GM12878 (cell line): ENCODE measurements around the gene DNHD1. TPM values are rescaled to one million over a fixed set of nuclear protein-coding genes. Genes with fewer than 3 reads are reported as not detected.

Experiments
- ATAC-seq: fragments of 200-7000 bp; cut with Tn5 transposase; 3 replicates; pipeline ENCODE4 v1.9.1; 2020; ENCODE audit warnings: mild to moderate bottlenecking, moderate library complexity
- BruUV-seq: library from RNA; stranded (reverse); fragments of 400-500 nt; replicated peaks from 2 replicates; lab custom pipeline; 2021; lab: Mats Ljungman, UMichigan
- CTCF ChIA-PET: fragments of 300-600 bp; sonication (Branson Sonifier 250); formaldehyde crosslinking; extraction: SDS; loops from one replicate; lab custom pipeline; 2021; ENCODE audit warnings: inconsistent platforms; lab: Yijun Ruan, JAX
- POLR2A ChIA-PET: fragments of 350-600 bp; formaldehyde crosslinking; extraction: SDS; loops from one replicate; lab custom pipeline; 2021; ENCODE audit warnings: inconsistent platforms; lab: Charles Lee
- RAD21 ChIA-PET: fragments of 300-600 bp; sonication (Branson Sonifier 250); formaldehyde crosslinking; loops from one replicate; lab custom pipeline; 2023; ENCODE audit warnings: antibody characterized with exemption; ENCODE audit not compliant: unreplicated experiment; lab: Charles Lee
- SMC1A ChIA-PET: fragments of 300-600 bp; sonication (Branson Sonifier 250); formaldehyde crosslinking; loops from one replicate; lab custom pipeline; 2023; ENCODE audit not compliant: unreplicated experiment, uncharacterized antibody; lab: Charles Lee
- DNase-seq: peaks from one replicate; pipeline ENCODE4 v3.0.0-alpha.2; 2011; ENCODE audit warnings: low read depth, low spot score
- FAIRE-seq: peaks from 3 replicates; lab custom pipeline; 2011; peaks lifted over from hg19 to GRCh38; lab: Jason Lieb, UNC
- H2AFZ ChIP-seq: 2 replicates; pipeline ENCODE4 v1.6.0; 2011; ENCODE audit warnings: low read depth, low read length, control low read depth; ENCODE audit not compliant: control insufficient read depth
- H3K27ac ChIP-seq: 2 replicates; pipeline ENCODE4 v1.5.1; 2011; ENCODE audit warnings: control low read depth; ENCODE audit not compliant: control insufficient read depth, insufficient read depth
- H3K27me3 ChIP-seq, 2 experiments: replicated peaks in 1 of 2; 2 replicates each; pipeline versions ENCODE4 v1.6.0 to v1.6.1; 2011; ENCODE audit warnings: low read length in 1 of 2; ENCODE audit not compliant: control insufficient read depth in 2 of 2, insufficient read depth in 2 of 2
- H3K36me3 ChIP-seq, 2 experiments: 2 replicates each; pipeline ENCODE4 v1.5.1; 2011; ENCODE audit warnings: low read length in 1 of 2; ENCODE audit not compliant: control insufficient read depth in 2 of 2, insufficient read depth in 2 of 2
- H3K4me1 ChIP-seq: 2 replicates; pipeline ENCODE4 v1.6.1; 2011; ENCODE audit warnings: mild to moderate bottlenecking, low read length, moderate library complexity, mixed read lengths; ENCODE audit not compliant: control insufficient read depth, insufficient read depth
- H3K4me2 ChIP-seq: 2 replicates; pipeline ENCODE4 v1.6.0; 2011; ENCODE audit warnings: control low read depth; ENCODE audit not compliant: control insufficient read depth, insufficient read depth
- H3K4me3 ChIP-seq: fragments of 200-600 bp; sonication (generic); 2 replicates; pipeline ENCODE4 v1.5.1; 2016
- H3K79me2 ChIP-seq: 2 replicates; pipeline ENCODE4 v1.6.0; 2011; ENCODE audit warnings: low read length; ENCODE audit not compliant: control insufficient read depth, insufficient read depth
- H3K9ac ChIP-seq: 2 replicates; pipeline ENCODE4 v1.8.0; 2011; ENCODE audit warnings: low read length, control low read depth, mixed read lengths; ENCODE audit not compliant: control insufficient read depth, insufficient read depth
- H3K9me3 ChIP-seq: replicated peaks from 3 replicates; pipeline ENCODE4 v1.5.1; 2011; ENCODE audit warnings: mild to moderate bottlenecking, low read length; ENCODE audit not compliant: control insufficient read depth, insufficient read depth
- H4K20me1 ChIP-seq: 2 replicates; pipeline ENCODE4 v1.6.0; 2011; ENCODE audit not compliant: control insufficient read depth, insufficient read depth
- CBX5 ChIP-seq: sonication (generic); IDR thresholded peaks from 2 replicates; pipeline ENCODE4 v1.6.1; 2016; ENCODE audit warnings: low read depth, moderate library complexity, mild to moderate bottlenecking, inconsistent platforms
- ESRRA ChIP-seq: IDR thresholded peaks from 2 replicates; pipeline ENCODE4 v1.6.1; 2012; ENCODE audit warnings: mild to moderate bottlenecking, low read length, improper control_type of control experiment
- FOXK2 ChIP-seq: fragments of 450-650 bp; IDR thresholded peaks from 2 replicates; pipeline ENCODE4 v1.6.1; 2017; ENCODE audit warnings: mild to moderate bottlenecking, moderate library complexity
- IKZF2 ChIP-seq, 2 experiments: fragments of 450-650 bp; IDR thresholded peaks; 2 replicates each; pipeline ENCODE4 v1.6.1; 2017; ENCODE audit warnings: mild to moderate bottlenecking in 2 of 2, moderate library complexity in 2 of 2
- MXI1 ChIP-seq: fragments of 150-350 bp; IDR thresholded peaks from 2 replicates; pipeline ENCODE4 v1.6.1; 2011; ENCODE audit warnings: low read depth, mild to moderate bottlenecking, inconsistent platforms, low read length, improper control_type of control experiment
- RAD51 ChIP-seq: fragments of 450-650 bp; IDR thresholded peaks from 2 replicates; pipeline ENCODE4 v1.6.1; 2016; ENCODE audit warnings: moderate library complexity, mild to moderate bottlenecking, inconsistent platforms
- ZNF622 ChIP-seq: fragments of 450-650 bp; IDR thresholded peaks from 2 replicates; pipeline ENCODE4 v1.6.1; 2017; ENCODE audit warnings: mild to moderate bottlenecking, inconsistent platforms
- ZZZ3 ChIP-seq: IDR thresholded peaks from 2 replicates; pipeline ENCODE4 v1.6.1; 2011; ENCODE audit warnings: low read depth; ENCODE audit not compliant: control insufficient read depth, insufficient read length
- WGBS: methylation state at CpG from one replicate; pipeline ENCODE4 v1.1.6; 2016; ENCODE audit warnings: low lambda C conversion rate; ENCODE audit not compliant: insufficient replicate concordance, insufficient coverage; ENCODE audit errors: missing lambda C conversion rate; 5-methylcytosine and 5-hydroxymethylcytosine counted together
- in situ Hi-C: fragments of 300-500 bp; cut with MboI; formaldehyde crosslinking; loops from 9 replicates; pipeline ENCODE4 v1.14.3; 2018; ENCODE audit warnings: mixed read lengths
- intact Hi-C: fragments of 100-400 bp; cut with micrococcal nuclease; formaldehyde crosslinking; loops from one replicate; pipeline ENCODE4 v1.14.2; 2022; ENCODE audit not compliant: unreplicated experiment
- polyA plus RNA-seq, 11 experiments: library from polyadenylated mRNA; depleted of rRNA in 4 of 11; unstranded in 6 of 11; stranded (reverse) in 5 of 11; fragments of >200 nt; fragmentation: Nextera tagmentation in 4 of 11; fragmentation: Illumina TruSeq in 1 of 11; extraction: Ambion mirVana in 4 of 11; extraction: Trizol in 1 of 11; gene quantifications; 1 replicate in 1 of 11; 2 replicates in 10 of 11; pipeline versions ENCODE4 v1.2.1 to v1.2.3, GENCODE V29; 2011 to 2016; ENCODE audit warnings: inconsistent platforms in 2 of 11, missing spikeins in 2 of 11, low read depth in 1 of 11
- total RNA-seq, 4 experiments: library from RNA; depleted of rRNA in 3 of 4; stranded (reverse); fragments of >200 nt in 3 of 4; fragmentation: Illumina TruSeq in 1 of 4; extraction: Trizol in 1 of 4; gene quantifications; 2 replicates each; pipeline versions ENCODE4 v1.2.1 to v1.2.3, GENCODE V29; 2013 to 2021
- TF ChIP-seq, protein P1 (sequence below): fragments of 450-650 bp; formaldehyde crosslinking; IDR thresholded peaks from 2 replicates; pipeline ENCODE4 v1.4.0; 2022; ENCODE audit warnings: mild to moderate bottlenecking, moderate library complexity

The DNHD1 gene
- total and polyA plus RNA-seq, 10 of the 15 experiments (the other 5 are each of a cell fraction or from before 2014, with no cell fraction given), result 0.99 to 16.9 (median 8.6) TPM

DNA sequence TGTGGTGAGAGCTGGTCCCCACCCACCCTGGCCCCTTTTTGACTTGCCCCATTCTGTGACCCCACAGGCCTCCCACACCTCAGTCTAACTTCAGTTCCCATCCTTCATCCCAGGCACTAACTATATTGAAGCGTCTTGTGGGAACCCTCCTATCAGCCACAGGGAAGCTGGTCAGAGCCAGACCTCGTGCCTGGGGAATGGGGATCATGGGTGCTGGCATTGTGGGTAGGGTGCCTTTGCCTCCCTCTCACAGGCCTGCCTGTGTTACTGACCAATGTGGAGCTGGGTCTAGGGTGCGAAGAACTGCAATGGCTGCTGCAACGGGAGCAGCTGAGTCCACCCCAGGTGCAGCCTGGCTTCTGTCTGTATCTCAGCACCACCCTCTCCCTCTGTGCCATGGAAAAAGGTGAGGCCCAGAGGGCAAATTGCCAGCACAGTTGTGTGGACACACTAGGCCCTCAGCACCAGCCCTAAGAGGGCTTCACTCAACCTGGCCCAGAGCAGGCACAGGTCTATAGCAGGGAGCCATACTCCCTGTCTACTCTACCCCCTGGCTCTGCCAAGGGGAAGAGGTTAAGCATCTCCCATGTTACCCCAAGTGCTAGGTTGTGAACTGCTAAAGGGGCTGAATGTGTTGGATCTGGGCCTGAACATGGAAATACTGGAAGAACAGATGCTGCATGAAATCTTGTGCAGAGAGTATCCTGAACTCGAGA, 69.1 kb downstream of the DNHD1 start (continued):
- TF ChIP-seq FOXK2 (no peak), ZZZ3 (no peak)

DNA sequence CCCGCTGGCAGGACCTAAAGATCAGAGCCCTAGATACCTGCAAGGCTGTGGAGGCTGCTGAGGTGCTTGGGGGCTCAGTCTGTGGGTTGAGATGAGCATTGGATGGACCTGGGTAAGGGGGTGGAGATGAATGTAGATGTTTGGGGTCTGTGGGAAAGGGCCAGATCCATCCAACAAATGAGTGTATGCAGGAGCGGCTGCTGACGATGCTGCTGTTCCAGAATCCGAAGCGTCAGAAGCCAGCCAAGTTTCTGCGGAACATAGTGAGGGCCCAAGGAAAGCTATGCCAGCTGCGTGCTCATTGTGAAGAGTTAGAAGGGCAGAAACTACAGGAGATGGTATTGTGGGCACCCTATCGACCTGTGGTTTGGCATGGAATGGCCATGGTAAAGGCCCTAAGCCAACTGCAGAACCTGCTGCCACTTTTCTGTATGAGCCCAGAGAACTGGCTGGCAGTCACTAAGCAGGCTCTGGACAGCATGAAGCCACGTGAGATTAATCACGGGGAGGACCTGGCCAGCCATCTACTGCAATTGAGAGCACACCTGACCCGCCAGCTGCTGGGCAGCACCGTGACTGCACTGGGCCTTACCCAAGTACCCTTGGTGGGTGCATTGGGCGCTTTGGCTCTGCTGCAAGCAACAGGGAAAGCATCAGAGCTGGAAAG, 69.8 kb downstream of the DNHD1 start:
- RAD21 ChIA-PET, result no interaction called here
- intact Hi-C loops (no loop called here), in situ Hi-C loops (no loop called here)
- ATAC-seq (no peak), FAIRE-seq (no peak), DNase-seq (no peak)
- BruUV-seq, result TSS peak; percentile 41
- Histone ChIP-seq H4K20me1 (no peaks in the 10 kb centered on the region), H3K4me1 (no peaks in the 10 kb centered on the region), H3K27me3 (no peaks in the 10 kb centered on the region), H3K4me2 (no peak overlapping the region), H3K9ac (no peak overlapping the region), H3K36me3 (peaks cover 0 to 1% of the 10 kb centered on the region in 2 experiments; a peak in 1 of 4 replicates), H2AFZ (no peak overlapping the region), H3K9me3 (no peaks in the 10 kb centered on the region), H3K79me2 (no peaks in the 10 kb centered on the region), H3K4me3 (no peak overlapping the region), H3K27ac (no peak overlapping the region)
- POLR2A ChIA-PET, result no interaction called here
- SMC1A ChIA-PET, result no interaction called here
- CTCF ChIA-PET, result no interaction called here
- no peak for TF ChIP-seq ESRRA
- TF ChIP-seq IKZF2 (IDR thresholded peaks at IDR 0.05), result no peak
- no peak for TF ChIP-seq ZNF622
- no peak for TF ChIP-seq CBX5
- TF ChIP-seq RAD51, result no peak
- no peak for TF ChIP-seq MXI1
- TF ChIP-seq, protein P1, sequence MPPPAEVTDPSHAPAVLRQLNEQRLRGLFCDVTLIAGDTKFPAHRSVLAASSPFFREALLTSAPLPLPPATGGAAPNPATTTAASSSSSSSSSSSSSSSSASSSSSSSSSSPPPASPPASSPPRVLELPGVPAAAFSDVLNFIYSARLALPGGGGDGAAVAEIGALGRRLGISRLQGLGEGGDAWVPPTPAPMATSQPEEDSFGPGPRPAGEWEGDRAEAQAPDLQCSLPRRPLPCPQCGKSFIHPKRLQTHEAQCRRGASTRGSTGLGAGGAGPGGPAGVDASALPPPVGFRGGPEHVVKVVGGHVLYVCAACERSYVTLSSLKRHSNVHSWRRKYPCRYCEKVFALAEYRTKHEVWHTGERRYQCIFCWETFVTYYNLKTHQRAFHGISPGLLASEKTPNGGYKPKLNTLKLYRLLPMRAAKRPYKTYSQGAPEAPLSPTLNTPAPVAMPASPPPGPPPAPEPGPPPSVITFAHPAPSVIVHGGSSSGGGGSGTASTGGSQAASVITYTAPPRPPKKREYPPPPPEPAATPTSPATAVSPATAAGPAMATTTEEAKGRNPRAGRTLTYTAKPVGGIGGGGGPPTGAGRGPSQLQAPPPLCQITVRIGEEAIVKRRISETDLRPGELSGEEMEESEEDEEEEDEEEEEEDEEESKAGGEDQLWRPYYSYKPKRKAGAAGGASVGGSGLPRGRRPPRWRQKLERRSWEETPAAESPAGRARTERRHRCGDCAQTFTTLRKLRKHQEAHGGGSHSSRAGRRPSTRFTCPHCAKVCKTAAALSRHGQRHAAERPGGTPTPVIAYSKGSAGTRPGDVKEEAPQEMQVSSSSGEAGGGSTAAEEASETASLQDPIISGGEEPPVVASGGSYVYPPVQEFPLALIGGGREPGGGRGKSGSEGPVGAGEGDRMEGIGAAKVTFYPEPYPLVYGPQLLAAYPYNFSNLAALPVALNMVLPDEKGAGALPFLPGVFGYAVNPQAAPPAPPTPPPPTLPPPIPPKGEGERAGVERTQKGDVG (CRISPR knock-in tag), result no peak
- 90% methylated on average over 13 of the region's 13 CpGs for WGBS
